ENCODE results near the gene NAALADL2.

DNA sequence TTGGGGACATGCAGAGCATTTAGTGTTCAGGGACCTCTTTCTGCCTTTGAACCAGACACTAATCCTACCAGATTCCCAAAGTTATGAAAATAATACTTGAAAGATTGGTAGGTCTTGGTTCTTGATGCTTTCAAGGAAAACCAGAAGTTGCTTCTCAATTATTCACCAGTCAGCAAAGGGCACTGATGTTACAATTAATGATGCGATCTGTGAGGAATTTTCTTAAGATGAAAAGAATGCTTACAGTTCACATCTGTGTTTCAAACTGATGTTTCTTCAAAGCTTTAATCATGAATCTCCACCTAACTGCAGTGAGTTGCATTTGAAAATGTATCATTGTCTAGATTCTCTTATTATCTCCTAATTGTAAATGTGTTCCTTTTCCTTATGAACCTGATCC lies 161.0 kb downstream of the NAALADL2 start:
- no peak for TF ChIP-seq POLR2A (IDR thresholded peaks at IDR 0.05)
- no peak for TF ChIP-seq CTCF (IDR thresholded peaks at IDR 0.05 in 4 of 5, conservative IDR thresholded peaks at IDR 0.05 in 1 of 5)

Measured in gastrocnemius medialis (tissue), 4 donors.